Measurements from ENCODE around the gene BRD3OS.

- peak; percentile 59 for TF ChIP-seq POLR2AphosphoS5 (IDR thresholded peaks at IDR 0.05; ENCODE audit: low read depth)
- TF ChIP-seq EZH2 (IDR thresholded peaks at IDR 0.05; ENCODE audit: low read depth, unreplicated experiment) = no peak
- TF ChIP-seq CTCF (conservative IDR thresholded peaks at IDR 0.05; ENCODE audit: low read depth in 2 of 2) = peak in 1 of 2 experiments; percentile 33; a peak in 2 of 4 replicates
- no peak for TF ChIP-seq REST (IDR thresholded peaks at IDR 0.05; ENCODE audit: unreplicated experiment)
- no peak for TF ChIP-seq JUNB (IDR thresholded peaks at IDR 0.05; ENCODE audit: unreplicated experiment)
- no peak for TF ChIP-seq ZNF462 (CRISPR knock-in tag; IDR thresholded peaks at IDR 0.05)
- TF ChIP-seq EZH2phosphoT487 (IDR thresholded peaks at IDR 0.05; ENCODE audit: unreplicated experiment) = no peak
- TF ChIP-seq CREB1 (CRISPR knock-in tag; IDR thresholded peaks at IDR 0.05; ENCODE audit: low read depth) = peak; percentile 58
- TF ChIP-seq ETS1 (IDR thresholded peaks at IDR 0.05) = no peak
- no peak for TF ChIP-seq ZNF331 (CRISPR knock-in tag; IDR thresholded peaks at IDR 0.05; ENCODE audit: low read depth)
- TF ChIP-seq STAT1 (IDR thresholded peaks at IDR 0.05; ENCODE audit: unreplicated experiment) = no peak
- no peak for TF ChIP-seq ZNF114 (CRISPR knock-in tag; IDR thresholded peaks at IDR 0.05)
- TF ChIP-seq NANOG (IDR thresholded peaks at IDR 0.05; ENCODE audit: borderline replicate concordance) = no peak
Observed at GRCh38 chr9:134067904-134068743, 42.8 kb downstream of the BRD3OS start, which contains the start of gene BRD3.
